ENCODE measurements around the gene SMIM32.

SMIM32 gene

DNA sequence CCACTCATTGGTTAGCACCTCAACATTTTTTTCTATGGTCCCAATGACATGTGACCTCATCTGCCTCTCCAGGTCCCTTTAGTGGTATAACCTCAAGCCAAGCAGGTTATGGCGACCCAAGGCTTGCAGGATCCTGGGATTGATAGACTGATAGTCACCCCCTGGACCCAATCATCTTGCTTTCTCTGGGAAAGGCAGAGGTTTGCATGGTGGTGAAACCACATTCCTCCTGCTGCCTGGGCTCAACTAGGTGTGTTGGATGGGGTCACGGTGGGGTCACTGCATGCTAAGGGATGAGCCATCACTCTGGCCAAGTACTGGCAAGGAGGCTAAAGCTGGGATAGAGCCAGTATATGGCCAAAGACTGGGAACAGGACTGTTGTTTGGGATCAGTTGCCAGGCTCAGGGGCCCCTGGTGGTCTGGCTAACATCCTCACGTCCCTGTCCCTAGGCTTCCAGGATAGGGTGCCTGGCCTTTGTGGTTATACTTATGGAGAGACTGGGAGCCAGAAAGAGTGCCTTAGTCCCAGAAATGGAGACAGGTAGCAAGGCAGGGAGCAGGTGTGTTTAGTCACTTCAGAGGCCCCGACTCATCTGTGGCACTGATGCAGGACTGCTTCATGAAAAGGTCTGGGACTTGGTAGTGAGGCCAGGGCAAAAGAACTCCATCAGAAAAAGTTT lies 4.6 kb upstream of the SMIM32 start:
- no peak for DNase-seq
- Histone ChIP-seq H3K36me3 (replicated peaks) (no peaks in the 10 kb centered on the region), H3K27me3 (replicated peaks) (peaks cover 24% of the 10 kb centered on the region), H3K27ac (no peak overlapping the region), H3K4me3 (ENCODE audit: low read depth, low read length) (no peak overlapping the region)
- in situ Hi-C loops (cut with HindIII; ENCODE audit: low pct_ligation_motif_present, low sequenced_read_pairs), result loop anchor here (25.0 kb wide), 1 partner anchor 310 kb away; the partner anchor contains the start of gene IL9
- TF ChIP-seq, protein P1, sequence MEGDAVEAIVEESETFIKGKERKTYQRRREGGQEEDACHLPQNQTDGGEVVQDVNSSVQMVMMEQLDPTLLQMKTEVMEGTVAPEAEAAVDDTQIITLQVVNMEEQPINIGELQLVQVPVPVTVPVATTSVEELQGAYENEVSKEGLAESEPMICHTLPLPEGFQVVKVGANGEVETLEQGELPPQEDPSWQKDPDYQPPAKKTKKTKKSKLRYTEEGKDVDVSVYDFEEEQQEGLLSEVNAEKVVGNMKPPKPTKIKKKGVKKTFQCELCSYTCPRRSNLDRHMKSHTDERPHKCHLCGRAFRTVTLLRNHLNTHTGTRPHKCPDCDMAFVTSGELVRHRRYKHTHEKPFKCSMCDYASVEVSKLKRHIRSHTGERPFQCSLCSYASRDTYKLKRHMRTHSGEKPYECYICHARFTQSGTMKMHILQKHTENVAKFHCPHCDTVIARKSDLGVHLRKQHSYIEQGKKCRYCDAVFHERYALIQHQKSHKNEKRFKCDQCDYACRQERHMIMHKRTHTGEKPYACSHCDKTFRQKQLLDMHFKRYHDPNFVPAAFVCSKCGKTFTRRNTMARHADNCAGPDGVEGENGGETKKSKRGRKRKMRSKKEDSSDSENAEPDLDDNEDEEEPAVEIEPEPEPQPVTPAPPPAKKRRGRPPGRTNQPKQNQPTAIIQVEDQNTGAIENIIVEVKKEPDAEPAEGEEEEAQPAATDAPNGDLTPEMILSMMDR (IDR thresholded peaks at IDR 0.05; ENCODE audit: low read depth, low read length, missing control alignments), result no peak

DNA sequence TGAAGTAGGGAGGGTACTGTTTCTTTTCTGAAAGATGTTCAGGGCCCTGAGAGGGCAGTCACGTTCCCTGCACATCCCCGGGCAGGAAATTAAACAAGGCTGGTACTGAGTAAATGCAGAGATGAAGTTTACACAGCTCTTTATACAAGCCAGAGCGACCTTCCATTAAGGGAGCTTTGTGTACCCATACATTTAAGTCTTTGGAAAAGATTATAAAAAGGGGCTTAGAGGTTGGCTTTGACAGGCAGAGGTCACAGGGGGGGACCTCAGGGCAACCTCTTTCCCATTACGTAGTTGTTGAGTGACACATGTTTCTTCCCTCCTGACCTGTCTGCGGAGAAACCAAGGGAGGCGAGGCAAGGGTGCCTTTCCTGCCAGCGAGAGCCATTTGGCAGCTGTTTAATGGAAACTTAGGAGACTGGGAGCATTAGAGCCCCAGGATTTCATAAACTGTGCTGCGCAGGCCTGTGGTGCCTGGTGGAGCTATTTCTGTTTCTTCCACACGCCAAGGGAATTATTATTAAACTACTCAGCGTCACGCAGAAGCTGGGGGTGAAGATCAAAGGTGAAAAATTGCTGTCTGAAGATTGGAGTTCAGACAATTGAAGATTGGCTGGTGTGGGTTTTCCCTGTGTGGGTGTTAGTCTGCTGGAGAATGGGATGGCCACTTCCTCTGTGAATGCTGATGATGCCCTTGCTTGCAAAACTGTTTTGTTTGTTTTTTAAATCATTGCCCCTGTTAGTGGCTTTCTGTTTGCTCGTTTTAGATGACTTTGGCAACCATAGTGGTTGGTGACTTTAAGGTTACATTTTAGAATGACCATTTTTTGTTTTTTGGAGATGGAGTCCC lies 3.2 kb upstream of the SMIM32 start:
- DNase-seq, result no peak
- Histone ChIP-seq H3K27me3 (replicated peaks) (peaks cover 32% of the 10 kb centered on the region), H3K27ac (no peak overlapping the region), H3K36me3 (replicated peaks) (no peaks in the 10 kb centered on the region), H3K4me3 (ENCODE audit: low read depth, low read length) (no peak overlapping the region)
- in situ Hi-C loops (cut with HindIII; ENCODE audit: low pct_ligation_motif_present, low sequenced_read_pairs), result loop anchor here (25.0 kb wide), 1 partner anchor 309 kb away; the partner anchor contains the start of gene IL9
- TF ChIP-seq, protein P1 (IDR thresholded peaks at IDR 0.05; ENCODE audit: low read depth, low read length, missing control alignments), result no peak

DNA sequence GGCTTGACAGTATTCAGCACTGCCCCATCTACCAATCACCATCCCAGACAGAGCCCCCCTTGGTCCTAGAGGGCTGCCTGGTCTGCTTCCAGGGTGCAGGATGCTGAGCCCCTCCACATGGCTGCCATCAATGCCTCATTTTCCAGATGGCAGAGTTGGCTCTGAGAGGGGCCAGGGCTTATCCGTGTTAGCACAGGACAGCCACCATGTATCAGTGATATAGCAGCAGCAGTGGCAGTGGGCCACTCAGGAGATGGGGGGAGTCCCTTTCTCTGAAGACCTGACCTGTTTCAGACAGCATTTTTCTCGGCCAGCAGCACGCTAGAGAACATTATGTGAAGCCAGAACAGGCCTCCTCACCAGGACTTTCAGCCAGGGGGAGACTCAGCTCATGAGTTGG lies 1.6 kb upstream of the SMIM32 start:
- TF ChIP-seq, protein P1 (IDR thresholded peaks at IDR 0.05; ENCODE audit: low read depth, low read length, missing control alignments), result no peak
- H3K27ac ChIP-seq, result no peak overlapping the region
- H3K27me3 ChIP-seq (replicated peaks), result peaks cover 33% of the 10 kb centered on the region
- no peaks in the 10 kb centered on the region for H3K36me3 ChIP-seq (replicated peaks)
- in situ Hi-C loops (cut with HindIII; ENCODE audit: low pct_ligation_motif_present, low sequenced_read_pairs), result loop anchor here (25.0 kb wide), 1 partner anchor 307 kb away; the partner anchor contains the start of gene IL9
- no peak overlapping the region for H3K4me3 ChIP-seq (ENCODE audit: low read depth, low read length)
- DNase-seq, result no peak

DNA sequence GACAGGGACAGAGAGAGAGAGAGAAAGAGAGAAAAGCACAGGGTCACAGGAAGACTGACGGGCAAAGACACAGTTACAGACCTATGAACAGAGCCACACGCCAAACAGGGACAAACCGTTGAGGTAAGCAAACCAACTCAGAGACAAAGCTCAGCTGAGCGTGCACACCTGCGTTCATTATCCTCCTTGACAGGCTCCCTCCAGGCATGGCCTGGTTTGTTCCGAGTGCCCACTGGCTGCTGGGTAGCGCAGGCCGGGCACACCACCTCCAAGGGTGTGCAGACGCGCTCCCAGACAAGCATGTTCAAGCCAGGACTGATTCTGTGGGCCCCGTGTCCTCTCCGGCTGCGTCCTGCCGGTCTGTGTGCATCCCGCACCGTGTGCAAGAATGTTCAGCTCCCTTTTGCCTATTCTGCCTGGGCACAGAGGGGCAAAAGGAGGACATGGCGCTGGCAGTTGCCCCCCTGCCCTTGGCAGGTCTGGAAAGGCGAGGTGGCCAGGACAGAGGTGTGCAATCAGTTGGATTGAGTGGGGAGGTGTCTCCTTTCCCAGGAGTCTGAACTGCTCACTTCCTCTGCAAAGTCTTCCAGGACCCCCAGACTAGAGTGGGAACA lies 467 bp upstream of the SMIM32 start:
- H3K36me3 ChIP-seq (replicated peaks), result no peaks in the 10 kb centered on the region
- H3K27me3 ChIP-seq (replicated peaks), result peaks cover 33% of the 10 kb centered on the region
- in situ Hi-C loops (cut with HindIII; ENCODE audit: low pct_ligation_motif_present, low sequenced_read_pairs), result loop anchor here (25.0 kb wide), 1 partner anchor 306 kb away; the partner anchor contains the start of gene IL9
- H3K4me3 ChIP-seq (ENCODE audit: low read depth, low read length), result no peak overlapping the region
- DNase-seq, result no peak
- no peak overlapping the region for H3K27ac ChIP-seq
- TF ChIP-seq, protein P1 (IDR thresholded peaks at IDR 0.05; ENCODE audit: low read depth, low read length, missing control alignments), result no peak

DNA sequence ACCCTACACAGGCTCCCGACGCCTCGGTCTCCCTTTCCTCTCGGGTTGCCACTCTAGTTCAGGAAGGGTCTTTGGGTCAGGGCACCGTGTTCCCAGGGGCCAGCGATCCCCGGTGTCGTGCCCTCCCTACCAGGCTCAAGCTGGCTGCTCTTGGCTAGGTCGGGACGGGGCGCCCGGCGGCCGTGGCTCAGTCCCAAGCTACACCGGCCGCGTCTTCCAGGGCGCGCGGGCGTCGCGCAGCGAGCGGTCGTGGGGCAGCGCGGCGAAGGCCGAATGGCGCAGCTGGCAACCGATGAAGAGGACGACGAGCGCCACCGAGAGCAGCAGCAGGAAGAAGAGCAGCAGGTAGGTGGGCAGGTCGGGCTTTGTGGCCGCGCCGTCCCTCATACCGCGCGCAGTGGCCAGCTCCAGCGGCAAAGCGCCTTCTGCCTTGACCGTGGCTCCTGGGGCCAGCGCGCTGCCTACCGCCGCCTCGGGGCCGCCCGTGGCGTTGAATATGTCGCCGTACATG lies 892 bp downstream of the SMIM32 start:
- peaks cover 33% of the 10 kb centered on the region for H3K27me3 ChIP-seq (replicated peaks)
- peak overlapping the region; percentile 37 for H3K4me3 ChIP-seq (ENCODE audit: low read depth, low read length)
- TF ChIP-seq, protein P1 (IDR thresholded peaks at IDR 0.05; ENCODE audit: low read depth, low read length, missing control alignments), result no peak
- H3K27ac ChIP-seq, result no peak overlapping the region
- in situ Hi-C loops (cut with HindIII; ENCODE audit: low pct_ligation_motif_present, low sequenced_read_pairs), result loop anchor here (25.0 kb wide), 1 partner anchor 305 kb away; the partner anchor contains the start of gene IL9
- no peak for DNase-seq
- H3K36me3 ChIP-seq (replicated peaks), result no peaks in the 10 kb centered on the region
